ENCODE measurements around the gene GNS.

The GNS gene

DNA sequence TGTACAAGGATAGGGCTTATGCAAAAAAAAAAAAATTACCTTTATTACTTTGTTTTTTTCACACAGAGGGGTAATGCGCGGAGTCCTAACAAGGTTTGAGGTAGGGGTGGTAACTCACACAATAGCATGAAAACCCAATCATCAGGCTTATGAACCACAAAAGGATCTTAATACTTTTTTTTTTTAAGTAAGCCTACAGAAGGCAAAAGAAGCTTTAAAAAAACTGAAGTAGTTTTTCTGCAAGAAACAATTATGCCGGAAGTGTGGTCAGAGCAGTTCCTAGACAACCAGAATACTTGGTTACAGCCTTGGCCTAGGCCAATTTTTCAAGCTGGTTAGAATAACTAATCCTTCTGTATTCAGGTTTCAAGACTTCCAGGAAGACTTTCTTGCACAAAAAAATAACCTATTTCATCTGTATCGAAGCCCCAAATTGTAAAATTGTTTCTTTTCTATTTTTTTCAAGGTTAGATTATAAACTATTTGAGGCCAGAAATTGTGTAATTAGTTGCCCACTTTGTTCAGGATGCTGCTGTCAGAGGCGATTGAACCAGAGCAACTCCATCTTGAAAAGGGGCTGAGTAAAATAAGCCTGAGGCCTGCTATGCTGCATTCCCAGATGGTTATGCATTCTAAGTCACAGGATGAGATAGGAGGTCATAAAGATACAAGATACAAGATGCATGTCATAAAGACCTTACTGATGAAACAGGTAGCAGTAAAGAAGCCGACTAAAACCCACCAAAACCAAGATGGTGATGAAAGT, 1.8 kb upstream of the GNS start:
- DNase-seq (ENCODE audit: low read depth) = no peak
- no peak overlapping the region for H3K4me3 ChIP-seq (ENCODE audit: low read depth, low read length)
- in situ Hi-C loops (cut with HindIII; ENCODE audit: low sequenced_read_pairs) = no loop called here
- TF ChIP-seq, protein P1, sequence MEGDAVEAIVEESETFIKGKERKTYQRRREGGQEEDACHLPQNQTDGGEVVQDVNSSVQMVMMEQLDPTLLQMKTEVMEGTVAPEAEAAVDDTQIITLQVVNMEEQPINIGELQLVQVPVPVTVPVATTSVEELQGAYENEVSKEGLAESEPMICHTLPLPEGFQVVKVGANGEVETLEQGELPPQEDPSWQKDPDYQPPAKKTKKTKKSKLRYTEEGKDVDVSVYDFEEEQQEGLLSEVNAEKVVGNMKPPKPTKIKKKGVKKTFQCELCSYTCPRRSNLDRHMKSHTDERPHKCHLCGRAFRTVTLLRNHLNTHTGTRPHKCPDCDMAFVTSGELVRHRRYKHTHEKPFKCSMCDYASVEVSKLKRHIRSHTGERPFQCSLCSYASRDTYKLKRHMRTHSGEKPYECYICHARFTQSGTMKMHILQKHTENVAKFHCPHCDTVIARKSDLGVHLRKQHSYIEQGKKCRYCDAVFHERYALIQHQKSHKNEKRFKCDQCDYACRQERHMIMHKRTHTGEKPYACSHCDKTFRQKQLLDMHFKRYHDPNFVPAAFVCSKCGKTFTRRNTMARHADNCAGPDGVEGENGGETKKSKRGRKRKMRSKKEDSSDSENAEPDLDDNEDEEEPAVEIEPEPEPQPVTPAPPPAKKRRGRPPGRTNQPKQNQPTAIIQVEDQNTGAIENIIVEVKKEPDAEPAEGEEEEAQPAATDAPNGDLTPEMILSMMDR (IDR thresholded peaks at IDR 0.05; ENCODE audit: low read depth, low read length, missing control alignments) = no peak

GRCh38 chr12:64757771-64758170, 1.4 kb downstream of the GNS start:
- TF ChIP-seq, protein P1 (IDR thresholded peaks at IDR 0.05; ENCODE audit: low read depth, low read length, missing control alignments) = no peak
- in situ Hi-C loops (cut with HindIII; ENCODE audit: low sequenced_read_pairs) = no loop called here
- H3K4me3 ChIP-seq (ENCODE audit: low read depth, low read length) = no peak overlapping the region
- no peak for DNase-seq (ENCODE audit: low read depth)

DNA sequence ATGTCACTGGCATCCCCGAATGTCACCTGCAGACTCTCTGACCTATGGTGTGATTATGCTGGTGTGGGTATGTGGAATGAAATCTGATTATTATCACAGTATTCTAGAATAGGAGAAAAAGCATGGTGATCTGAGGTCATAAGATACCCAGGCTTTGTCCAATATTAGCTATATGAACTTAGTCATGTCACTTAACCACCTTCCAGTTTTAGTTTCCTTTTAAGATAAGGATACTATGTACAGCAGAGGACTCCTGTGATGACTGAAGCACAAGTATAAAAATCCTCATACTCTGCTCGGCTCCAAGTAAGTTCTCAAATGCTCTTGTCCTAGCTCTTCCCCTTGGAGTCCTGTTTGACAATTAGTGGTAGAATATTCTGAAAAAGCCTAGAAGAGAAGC, 2.8 kb downstream of the GNS start:
- TF ChIP-seq, protein P1 (IDR thresholded peaks at IDR 0.05; ENCODE audit: low read depth, low read length, missing control alignments) = no peak
- H3K4me3 ChIP-seq (ENCODE audit: low read depth, low read length) = no peak overlapping the region
- DNase-seq (ENCODE audit: low read depth) = no peak
- in situ Hi-C loops (cut with HindIII; ENCODE audit: low sequenced_read_pairs) = no loop called here

GRCh38 chr12:64753427-64753826, 5.8 kb downstream of the GNS start:
- no peak for DNase-seq (ENCODE audit: low read depth)
- TF ChIP-seq, protein P1 (IDR thresholded peaks at IDR 0.05; ENCODE audit: low read depth, low read length, missing control alignments) = no peak
- in situ Hi-C loops (cut with HindIII; ENCODE audit: low sequenced_read_pairs) = no loop called here
- no peak overlapping the region for H3K4me3 ChIP-seq (ENCODE audit: low read depth, low read length)

DNA sequence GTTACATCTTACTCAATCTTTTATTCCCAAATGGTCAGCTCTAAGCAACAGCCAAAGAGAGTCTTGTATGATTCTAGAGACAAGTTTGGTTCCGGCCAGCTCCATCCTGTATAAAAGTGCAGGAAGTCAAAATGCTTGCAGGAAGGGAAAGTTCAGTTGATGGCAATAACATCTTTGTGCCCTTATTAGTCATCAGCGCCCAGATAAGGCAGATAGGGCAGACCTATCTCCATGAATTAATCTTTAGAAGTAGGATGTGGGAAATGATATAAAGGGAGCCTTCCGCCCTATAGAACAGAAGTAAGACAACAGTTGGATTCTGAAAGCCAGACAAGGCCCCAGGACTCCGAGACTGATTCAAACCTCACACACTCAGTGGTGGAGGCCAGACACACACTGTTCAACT, 6.4 kb downstream of the GNS start:
- no peak for DNase-seq (ENCODE audit: low read depth)
- in situ Hi-C loops (cut with HindIII; ENCODE audit: low sequenced_read_pairs) = no loop called here
- TF ChIP-seq, protein P1 (IDR thresholded peaks at IDR 0.05; ENCODE audit: low read depth, low read length, missing control alignments) = no peak

GRCh38 chr12:64752032-64752431, 7.2 kb downstream of the GNS start:
- H3K4me3 ChIP-seq (ENCODE audit: low read depth, low read length) = no peak overlapping the region
- in situ Hi-C loops (cut with HindIII; ENCODE audit: low sequenced_read_pairs) = no loop called here
- TF ChIP-seq, protein P1 (IDR thresholded peaks at IDR 0.05; ENCODE audit: low read depth, low read length, missing control alignments) = no peak
- DNase-seq (ENCODE audit: low read depth) = no peak

More for the DNA sequence above, 6.4 kb downstream of the GNS start:
- H3K4me3 ChIP-seq (ENCODE audit: low read depth, low read length) = no peak overlapping the region

Data from astrocyte of the cerebellum (primary cell).